RWPE2 (cell line): ENCODE measurements around the gene GSTM2.

Experiments used
- ATAC-seq: fragments of 200-7000 bp; cut with Tn5 transposase; 3 replicates; pipeline ENCODE4 v1.9.1; 2021; ENCODE audit warnings: low read depth
- DNase-seq: peaks from one replicate; pipeline ENCODE4 v3.0.0-alpha.2; 2020; ENCODE audit warnings: low spot score
- H3K27ac ChIP-seq: fragments of 450-650 bp; 2 replicates; pipeline ENCODE4 v1.5.1; 2017; ENCODE audit warnings: mild to moderate bottlenecking; ENCODE audit not compliant: poor library complexity, severe bottlenecking
- H3K27me3 ChIP-seq: fragments of 250-450 bp; sonication (Bioruptor Pico); 2 replicates; pipeline ENCODE4 v1.5.1; 2021; ENCODE audit warnings: mild to moderate bottlenecking, moderate library complexity; ENCODE audit not compliant: insufficient read depth, poor library complexity, severe bottlenecking
- H3K36me3 ChIP-seq: fragments of 250-450 bp; sonication (Bioruptor Pico); 2 replicates; pipeline ENCODE4 v1.5.1; 2020; ENCODE audit warnings: low read depth, mild to moderate bottlenecking, moderate library complexity
- H3K4me1 ChIP-seq: fragments of 250-450 bp; sonication (Bioruptor Pico); 2 replicates; pipeline ENCODE4 v1.5.1; 2021; ENCODE audit warnings: mild to moderate bottlenecking, moderate library complexity; ENCODE audit not compliant: insufficient read depth, poor library complexity, severe bottlenecking
- H3K4me3 ChIP-seq: fragments of 250-450 bp; sonication (Bioruptor Pico); 2 replicates; pipeline ENCODE4 v1.5.1; 2021; ENCODE audit warnings: mild to moderate bottlenecking, moderate library complexity; ENCODE audit not compliant: severe bottlenecking
- H3K9me3 ChIP-seq: fragments of 250-450 bp; sonication (Bioruptor Pico); 2 replicates; pipeline ENCODE4 v1.5.1; 2021; ENCODE audit warnings: mild to moderate bottlenecking, moderate library complexity; ENCODE audit not compliant: severe bottlenecking
- CTCF ChIP-seq: fragments of 450-650 bp; IDR thresholded peaks from one replicate; pipeline ENCODE4 v1.5.1; 2017; ENCODE audit warnings: mild to moderate bottlenecking, moderate library complexity; ENCODE audit not compliant: poor library complexity, severe bottlenecking

GSTM2 gene

GRCh38 chr1:109717729-109718128 lies 49.9 kb downstream of the GSTM2 start:
- DNase-seq (no peak), ATAC-seq (no peak)
- Histone ChIP-seq H3K27ac (no peak overlapping the region), H3K27me3 (no peaks in the 10 kb centered on the region), H3K9me3 (no peaks in the 10 kb centered on the region), H3K4me3 (no peak overlapping the region), H3K4me1 (peaks cover 5% of the 10 kb centered on the region), H3K36me3 (no peaks in the 10 kb centered on the region)
- TF ChIP-seq CTCF = no peak

DNA sequence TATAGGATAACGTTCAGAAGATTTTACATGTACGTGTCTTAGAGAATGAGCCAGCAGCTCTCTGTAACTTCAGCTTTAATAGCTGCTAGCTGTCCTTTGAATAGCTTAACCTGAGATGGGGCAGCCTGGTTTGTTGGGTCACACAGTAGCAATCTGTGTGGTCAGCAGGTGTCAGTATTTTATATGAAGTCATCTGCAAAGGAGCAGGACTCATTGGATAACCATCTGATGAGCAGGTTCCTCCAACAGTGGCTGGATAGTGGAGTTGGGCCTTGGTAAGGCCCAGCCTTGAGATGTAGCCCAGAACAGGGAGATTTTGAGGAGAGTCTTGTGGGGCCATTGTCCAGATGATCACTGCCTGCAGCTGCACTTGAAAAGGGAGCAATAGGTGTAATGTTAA lies 50.6 kb downstream of the GSTM2 start:
- no peak for TF ChIP-seq CTCF
- Histone ChIP-seq H3K4me3 (no peak overlapping the region), H3K9me3 (no peaks in the 10 kb centered on the region), H3K36me3 (no peaks in the 10 kb centered on the region), H3K4me1 (peaks cover 5% of the 10 kb centered on the region), H3K27ac (no peak overlapping the region), H3K27me3 (no peaks in the 10 kb centered on the region)
- DNase-seq (no peak), ATAC-seq (no peak)

GRCh38 chr1:109719337-109719837 lies 51.5 kb downstream of the GSTM2 start:
- DNase-seq = no peak
- H3K36me3 ChIP-seq = no peaks in the 10 kb centered on the region
- peak; percentile 38; the same call in 1 of the 3 replicates for ATAC-seq
- H3K4me3 ChIP-seq = no peak overlapping the region
- H3K27ac ChIP-seq = no peak overlapping the region
- no peaks in the 10 kb centered on the region for H3K9me3 ChIP-seq
- no peaks in the 10 kb centered on the region for H3K27me3 ChIP-seq
- no peak for TF ChIP-seq CTCF
- peaks cover 5% of the 10 kb centered on the region for H3K4me1 ChIP-seq

DNA sequence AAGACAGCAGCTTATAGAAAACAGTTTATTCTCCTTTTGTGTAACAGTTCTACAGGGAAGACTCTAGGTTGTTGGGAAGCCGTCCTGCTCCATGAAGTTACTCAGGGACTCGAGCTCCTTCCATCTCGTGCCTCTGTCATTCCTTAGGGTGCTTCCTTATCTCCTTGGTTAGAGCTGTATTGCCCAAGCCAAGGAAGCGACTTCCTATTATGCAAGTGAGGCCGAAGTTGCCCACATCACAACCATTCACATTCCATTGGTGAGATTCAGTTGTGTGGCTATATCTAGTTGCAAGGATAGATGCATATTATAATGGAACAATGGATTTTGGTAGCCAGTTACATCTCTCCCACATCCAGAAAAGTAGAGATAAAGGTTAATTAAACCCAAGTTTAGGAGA lies 53.2 kb downstream of the GSTM2 start:
- Histone ChIP-seq H3K36me3 (no peaks in the 10 kb centered on the region), H3K27ac (no peak overlapping the region), H3K27me3 (no peaks in the 10 kb centered on the region), H3K4me3 (no peak overlapping the region), H3K4me1 (peaks cover 5% of the 10 kb centered on the region), H3K9me3 (no peaks in the 10 kb centered on the region)
- no peak for TF ChIP-seq CTCF
- DNase-seq = no peak
- no peak for ATAC-seq

GRCh38 chr1:109721971-109722370 lies 54.1 kb downstream of the GSTM2 start:
- ATAC-seq = no peak
- DNase-seq = no peak
- no peaks in the 10 kb centered on the region for H3K27me3 ChIP-seq
- no peaks in the 10 kb centered on the region for H3K36me3 ChIP-seq
- peaks cover 5% of the 10 kb centered on the region for H3K4me1 ChIP-seq
- H3K27ac ChIP-seq = no peak overlapping the region
- H3K9me3 ChIP-seq = no peaks in the 10 kb centered on the region
- TF ChIP-seq CTCF = no peak
- no peak overlapping the region for H3K4me3 ChIP-seq
